Cardiac fibroblast (primary cell): Measurements from ENCODE around the gene RAB30.

Experiments
- DNase-seq, 2 donors: peaks; one replicate each; pipeline versions ENCODE4 v3.0.0 to v3.0.0-alpha.2; 2010; ENCODE audit warnings: low read depth in 2 of 2
- H3K4me3 ChIP-seq, 2 donors: replicated peaks in 1 of 2; 1 replicate in 1 of 2; 2 replicates in 1 of 2; pipeline ENCODE4 v1.5.1; 2011; ENCODE audit warnings: low read depth in 2 of 2, low read length in 2 of 2, mild to moderate bottlenecking in 2 of 2, moderate library complexity in 1 of 2
- CTCF ChIP-seq: IDR thresholded peaks from one replicate; pipeline ENCODE4 v1.5.1; 2011; ENCODE audit warnings: low read depth, mild to moderate bottlenecking, low read length, inconsistent platforms

The RAB30 gene

GRCh38 chr11:82998697-82999096 is 73.0 kb downstream of the RAB30 start:
- no peak overlapping the region for H3K4me3 ChIP-seq
- no peak for TF ChIP-seq CTCF
- no peak for DNase-seq

GRCh38 chr11:82996966-82997606 is 74.6 kb downstream of the RAB30 start:
- no peak overlapping the region for H3K4me3 ChIP-seq
- TF ChIP-seq CTCF = no peak
- DNase-seq = no peak

GRCh38 chr11:82995754-82996398 is 75.8 kb downstream of the RAB30 start:
- peak; percentile 47 to 60 for DNase-seq

GRCh38 chr11:82995235-82995634 is 76.5 kb downstream of the RAB30 start:
- TF ChIP-seq CTCF = no peak
- H3K4me3 ChIP-seq = no peak overlapping the region
- DNase-seq = no peak

More at GRCh38 chr11:82995754-82996398, 75.8 kb downstream of the RAB30 start:
- H3K4me3 ChIP-seq = no peak overlapping the region
- TF ChIP-seq CTCF = no peak

- no peak overlapping the region for H3K4me3 ChIP-seq
- no peak for DNase-seq
- TF ChIP-seq CTCF = no peak
Measured at GRCh38 chr11:82994604-82995230, 77.0 kb downstream of the RAB30 start.

- no peak overlapping the region for H3K4me3 ChIP-seq
- no peak for TF ChIP-seq CTCF
- DNase-seq = peak in 1 of 2 donors; percentile 21
Measured at GRCh38 chr11:82992223-82992622, 79.5 kb downstream of the RAB30 start.
